ENCODE measurements around the gene THPO. TPM values are rescaled to one million over a fixed set of nuclear protein-coding genes. Genes with fewer than 3 reads are reported as not detected.
A peak's percentile ranks its signal among the peaks of the same experiment; 100 is the strongest.

THPO gene
- total RNA-seq, 1 donor from 2014 or later, result 0.28 TPM

- H3K9me3 Mint-ChIP-seq (ENCODE audit: unreplicated experiment), result no peaks in the 10 kb centered on the region
- peak overlapping the region; percentile 94 for H3K4me3 Mint-ChIP-seq (ENCODE audit: unreplicated experiment)
- peak overlapping the region; percentile 98 for H3K27ac Mint-ChIP-seq (ENCODE audit: unreplicated experiment)
- peak; percentile 92 for DNase-seq (ENCODE audit: low spot score)
- H3K4me1 Mint-ChIP-seq (ENCODE audit: unreplicated experiment), result peaks cover 18% of the 10 kb centered on the region
- H3K36me3 Mint-ChIP-seq (ENCODE audit: low read depth, unreplicated experiment), result peaks cover 24% of the 10 kb centered on the region
- peaks cover 9% of the 10 kb centered on the region for H3K27me3 Mint-ChIP-seq (ENCODE audit: unreplicated experiment)
- TF ChIP-seq CTCF (IDR thresholded peaks at IDR 0.05; ENCODE audit: unreplicated experiment), result no peak
Observed at GRCh38 chr3:184362668-184363546, 15.1 kb downstream of the THPO start.

DNA sequence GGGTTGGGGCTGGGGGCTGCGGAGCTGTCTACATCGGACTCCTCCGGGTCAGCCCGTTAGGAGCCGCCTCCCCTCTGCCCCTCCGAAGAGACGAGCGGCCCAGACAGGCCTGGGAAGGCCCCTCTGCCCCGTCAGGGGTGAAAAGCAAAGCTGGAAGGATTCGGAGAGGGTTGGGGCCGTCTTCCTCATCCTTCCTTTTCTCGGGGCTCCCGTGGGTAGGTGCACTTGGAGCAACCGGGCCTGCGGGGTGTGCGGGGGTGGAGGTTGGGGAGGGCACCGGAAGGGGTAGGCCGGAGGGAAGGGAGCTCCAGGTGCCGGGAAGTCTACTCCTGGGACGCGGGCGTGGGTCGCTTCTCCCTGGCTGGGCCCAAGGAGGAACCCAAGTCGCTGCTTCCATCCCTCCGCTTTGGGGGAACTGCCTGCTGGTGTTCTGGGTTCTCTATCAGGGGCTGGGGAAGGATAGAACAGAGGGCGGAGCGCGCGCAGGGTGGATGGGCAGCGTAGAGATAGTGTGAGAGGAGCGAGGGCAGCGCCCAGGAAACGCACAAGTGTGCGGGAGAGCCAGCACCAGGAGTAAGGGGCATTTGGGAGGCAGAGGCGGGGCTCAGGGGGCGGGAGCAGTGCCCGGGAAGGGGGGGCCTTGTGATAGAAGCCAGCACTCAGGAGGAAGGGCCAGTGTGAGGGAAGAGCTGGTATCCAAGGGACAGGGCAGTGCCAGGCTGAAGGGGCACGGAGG is 15.9 kb downstream of the THPO start:
- H3K27me3 Mint-ChIP-seq (ENCODE audit: unreplicated experiment), result peaks cover 9% of the 10 kb centered on the region
- DNase-seq (ENCODE audit: low spot score), result peak; percentile 44
- peaks cover 18% of the 10 kb centered on the region for H3K4me1 Mint-ChIP-seq (ENCODE audit: unreplicated experiment)
- peak overlapping the region; percentile 93 for H3K4me3 Mint-ChIP-seq (ENCODE audit: unreplicated experiment)
- no peak for TF ChIP-seq CTCF (IDR thresholded peaks at IDR 0.05; ENCODE audit: unreplicated experiment)
- peaks cover 18% of the 10 kb centered on the region for H3K36me3 Mint-ChIP-seq (ENCODE audit: low read depth, unreplicated experiment)
- H3K27ac Mint-ChIP-seq (ENCODE audit: unreplicated experiment), result peak overlapping the region; percentile 93
- H3K9me3 Mint-ChIP-seq (ENCODE audit: unreplicated experiment), result no peaks in the 10 kb centered on the region

- peak within 1 kb of the TSS; percentile 93 for H3K4me3 Mint-ChIP-seq (ENCODE audit: unreplicated experiment)
- H3K4me1 Mint-ChIP-seq (ENCODE audit: unreplicated experiment), result peaks cover 18% of the 10 kb centered on the region
- peak; percentile 79 for DNase-seq (ENCODE audit: low spot score)
- no peaks in the 10 kb centered on the region for H3K9me3 Mint-ChIP-seq (ENCODE audit: unreplicated experiment)
- peak within 1 kb of the TSS; percentile 93 for H3K27ac Mint-ChIP-seq (ENCODE audit: unreplicated experiment)
- no peak for TF ChIP-seq CTCF (IDR thresholded peaks at IDR 0.05; ENCODE audit: unreplicated experiment)
- peaks cover 9% of the 10 kb centered on the region for H3K27me3 Mint-ChIP-seq (ENCODE audit: unreplicated experiment)
- H3K36me3 Mint-ChIP-seq (ENCODE audit: low read depth, unreplicated experiment), result peaks cover 14% of the 10 kb centered on the region
Observed at GRCh38 chr3:184361532-184361931, 16.5 kb downstream of the THPO start, which contains the start of the genes CLCN2 and POLR2H. Gene CLCN2, minus strand, starts transcription at chr3:184361605. Its CDS starts 126 bp downstream, at chr3:184361479. Gene POLR2H, plus strand, starts transcription at chr3:184361710. Its CDS starts 1,783 bp downstream, at chr3:184363493.

GRCh38 chr3:184360929-184361531 is 17.0 kb downstream of the THPO start:
- no peak for TF ChIP-seq CTCF (IDR thresholded peaks at IDR 0.05; ENCODE audit: unreplicated experiment)
- H3K9me3 Mint-ChIP-seq (ENCODE audit: unreplicated experiment), result no peaks in the 10 kb centered on the region
- peaks cover 13% of the 10 kb centered on the region for H3K36me3 Mint-ChIP-seq (ENCODE audit: low read depth, unreplicated experiment)
- peak overlapping the region; percentile 89 for H3K4me3 Mint-ChIP-seq (ENCODE audit: unreplicated experiment)
- DNase-seq (ENCODE audit: low spot score), result no peak
- H3K4me1 Mint-ChIP-seq (ENCODE audit: unreplicated experiment), result peaks cover 18% of the 10 kb centered on the region
- peaks cover 9% of the 10 kb centered on the region for H3K27me3 Mint-ChIP-seq (ENCODE audit: unreplicated experiment)
- H3K27ac Mint-ChIP-seq (ENCODE audit: unreplicated experiment), result peak overlapping the region; percentile 58
